GM12878 (cell line): ENCODE data around the gene ZNF554. TPM values are rescaled to one million over a fixed set of nuclear protein-coding genes. Genes with fewer than 3 reads are reported as not detected.

Source experiments
- ATAC-seq: fragments of 200-7000 bp; cut with Tn5 transposase; 3 replicates; pipeline ENCODE4 v1.9.1; 2020; ENCODE audit warnings: mild to moderate bottlenecking, moderate library complexity
- BruUV-seq: library from RNA; stranded (reverse); fragments of 400-500 nt; replicated peaks from 2 replicates; lab custom pipeline; 2021; lab: Mats Ljungman, UMichigan
- CTCF ChIA-PET: fragments of 300-600 bp; sonication (Branson Sonifier 250); formaldehyde crosslinking; extraction: SDS; loops from one replicate; lab custom pipeline; 2021; ENCODE audit warnings: inconsistent platforms; lab: Yijun Ruan, JAX
- POLR2A ChIA-PET: fragments of 350-600 bp; formaldehyde crosslinking; extraction: SDS; loops from one replicate; lab custom pipeline; 2021; ENCODE audit warnings: inconsistent platforms; lab: Charles Lee
- RAD21 ChIA-PET: fragments of 300-600 bp; sonication (Branson Sonifier 250); formaldehyde crosslinking; loops from one replicate; lab custom pipeline; 2023; ENCODE audit warnings: antibody characterized with exemption; ENCODE audit not compliant: unreplicated experiment; lab: Charles Lee
- SMC1A ChIA-PET: fragments of 300-600 bp; sonication (Branson Sonifier 250); formaldehyde crosslinking; loops from one replicate; lab custom pipeline; 2023; ENCODE audit not compliant: unreplicated experiment, uncharacterized antibody; lab: Charles Lee
- DNase-seq: peaks from one replicate; pipeline ENCODE4 v3.0.0-alpha.2; 2011; ENCODE audit warnings: low read depth, low spot score
- FAIRE-seq: peaks from 3 replicates; lab custom pipeline; 2011; peaks lifted over from hg19 to GRCh38; lab: Jason Lieb, UNC
- H2AFZ ChIP-seq: 2 replicates; pipeline ENCODE4 v1.6.0; 2011; ENCODE audit warnings: low read depth, low read length, control low read depth; ENCODE audit not compliant: control insufficient read depth
- H3K27ac ChIP-seq: 2 replicates; pipeline ENCODE4 v1.5.1; 2011; ENCODE audit warnings: control low read depth; ENCODE audit not compliant: control insufficient read depth, insufficient read depth
- H3K27me3 ChIP-seq, 2 experiments: replicated peaks in 1 of 2; 2 replicates each; pipeline versions ENCODE4 v1.6.0 to v1.6.1; 2011; ENCODE audit warnings: low read length in 1 of 2; ENCODE audit not compliant: control insufficient read depth in 2 of 2, insufficient read depth in 2 of 2
- H3K36me3 ChIP-seq, 2 experiments: 2 replicates each; pipeline ENCODE4 v1.5.1; 2011; ENCODE audit warnings: low read length in 1 of 2; ENCODE audit not compliant: control insufficient read depth in 2 of 2, insufficient read depth in 2 of 2
- H3K4me1 ChIP-seq: 2 replicates; pipeline ENCODE4 v1.6.1; 2011; ENCODE audit warnings: mild to moderate bottlenecking, low read length, moderate library complexity, mixed read lengths; ENCODE audit not compliant: control insufficient read depth, insufficient read depth
- H3K4me2 ChIP-seq: 2 replicates; pipeline ENCODE4 v1.6.0; 2011; ENCODE audit warnings: control low read depth; ENCODE audit not compliant: control insufficient read depth, insufficient read depth
- H3K4me3 ChIP-seq: fragments of 200-600 bp; sonication (generic); 2 replicates; pipeline ENCODE4 v1.5.1; 2016
- H3K79me2 ChIP-seq: 2 replicates; pipeline ENCODE4 v1.6.0; 2011; ENCODE audit warnings: low read length; ENCODE audit not compliant: control insufficient read depth, insufficient read depth
- H3K9ac ChIP-seq: 2 replicates; pipeline ENCODE4 v1.8.0; 2011; ENCODE audit warnings: low read length, control low read depth, mixed read lengths; ENCODE audit not compliant: control insufficient read depth, insufficient read depth
- H3K9me3 ChIP-seq: replicated peaks from 3 replicates; pipeline ENCODE4 v1.5.1; 2011; ENCODE audit warnings: mild to moderate bottlenecking, low read length; ENCODE audit not compliant: control insufficient read depth, insufficient read depth
- H4K20me1 ChIP-seq: 2 replicates; pipeline ENCODE4 v1.6.0; 2011; ENCODE audit not compliant: control insufficient read depth, insufficient read depth
- ATF7 ChIP-seq: fragments of 450-650 bp; IDR thresholded peaks from 2 replicates; pipeline ENCODE4 v1.6.1; 2016; ENCODE audit warnings: low read depth, mild to moderate bottlenecking
- CREB1 ChIP-seq: IDR thresholded peaks from 2 replicates; pipeline ENCODE4 v1.6.1; 2012; ENCODE audit warnings: low read depth, mild to moderate bottlenecking, inconsistent platforms
- CREM ChIP-seq: IDR thresholded peaks from 2 replicates; pipeline ENCODE4 v1.6.1; 2014; ENCODE audit warnings: antibody characterized with exemption, low read depth
- DPF2 ChIP-seq: fragments of 450-650 bp; IDR thresholded peaks from 2 replicates; pipeline ENCODE4 v1.6.1; 2017; ENCODE audit warnings: mild to moderate bottlenecking
- FOXM1 ChIP-seq: IDR thresholded peaks from 2 replicates; pipeline ENCODE4 v1.6.1; 2012; ENCODE audit warnings: low read depth, mild to moderate bottlenecking, inconsistent platforms, low read length, moderate library complexity
- LARP7 ChIP-seq: fragments of 450-650 bp; IDR thresholded peaks from 2 replicates; pipeline ENCODE4 v1.6.1; 2017; ENCODE audit warnings: mild to moderate bottlenecking
- NR2F1 ChIP-seq: fragments of 450-650 bp; conservative IDR thresholded peaks from 2 replicates; pipeline ENCODE4 v1.6.1; 2017; ENCODE audit warnings: mild to moderate bottlenecking
- POLR2AphosphoS5 ChIP-seq: IDR thresholded peaks from 2 replicates; pipeline ENCODE4 v1.6.1; 2011; ENCODE audit warnings: mild to moderate bottlenecking, low read length, inconsistent platforms
- RUNX3 ChIP-seq: IDR thresholded peaks from 2 replicates; pipeline ENCODE4 v1.6.1; 2012; ENCODE audit warnings: low read length, inconsistent platforms
- SREBF2 ChIP-seq: IDR thresholded peaks from 2 replicates; pipeline ENCODE4 v1.6.1; 2012; ENCODE audit warnings: mild to moderate bottlenecking, low read length
- TARDBP ChIP-seq: IDR thresholded peaks from 2 replicates; pipeline ENCODE4 v1.6.1; 2016; ENCODE audit warnings: borderline replicate concordance
- ZNF207 ChIP-seq: fragments of 450-650 bp; IDR thresholded peaks from 2 replicates; pipeline ENCODE4 v1.6.1; 2014; ENCODE audit warnings: antibody characterized with exemption, mild to moderate bottlenecking, borderline replicate concordance
- WGBS: methylation state at CpG from one replicate; pipeline ENCODE4 v1.1.6; 2016; ENCODE audit warnings: low lambda C conversion rate; ENCODE audit not compliant: insufficient replicate concordance, insufficient coverage; ENCODE audit errors: missing lambda C conversion rate; 5-methylcytosine and 5-hydroxymethylcytosine counted together
- in situ Hi-C: fragments of 300-500 bp; cut with MboI; formaldehyde crosslinking; loops from 9 replicates; pipeline ENCODE4 v1.14.3; 2018; ENCODE audit warnings: mixed read lengths
- intact Hi-C: fragments of 100-400 bp; cut with micrococcal nuclease; formaldehyde crosslinking; loops from one replicate; pipeline ENCODE4 v1.14.2; 2022; ENCODE audit not compliant: unreplicated experiment
- polyA plus RNA-seq, 11 experiments: library from polyadenylated mRNA; depleted of rRNA in 4 of 11; unstranded in 6 of 11; stranded (reverse) in 5 of 11; fragments of >200 nt; fragmentation: Nextera tagmentation in 4 of 11; fragmentation: Illumina TruSeq in 1 of 11; extraction: Ambion mirVana in 4 of 11; extraction: Trizol in 1 of 11; gene quantifications; 1 replicate in 1 of 11; 2 replicates in 10 of 11; pipeline versions ENCODE4 v1.2.1 to v1.2.3, GENCODE V29; 2011 to 2016; ENCODE audit warnings: inconsistent platforms in 2 of 11, missing spikeins in 2 of 11, low read depth in 1 of 11
- total RNA-seq, 4 experiments: library from RNA; depleted of rRNA in 3 of 4; stranded (reverse); fragments of >200 nt in 3 of 4; fragmentation: Illumina TruSeq in 1 of 4; extraction: Trizol in 1 of 4; gene quantifications; 2 replicates each; pipeline versions ENCODE4 v1.2.1 to v1.2.3, GENCODE V29; 2013 to 2021
- TF ChIP-seq, protein P1 (sequence below): fragments of 450-650 bp; conservative IDR thresholded peaks from 2 replicates; pipeline ENCODE4 v1.6.1; 2017; ENCODE audit warnings: mild to moderate bottlenecking, moderate library complexity

Gene ZNF554
- total and polyA plus RNA-seq, 10 of the 15 experiments (the other 5 are each of a cell fraction or from before 2014, with no cell fraction given): 0.19 to 2.1 (median 1.4) TPM

DNA sequence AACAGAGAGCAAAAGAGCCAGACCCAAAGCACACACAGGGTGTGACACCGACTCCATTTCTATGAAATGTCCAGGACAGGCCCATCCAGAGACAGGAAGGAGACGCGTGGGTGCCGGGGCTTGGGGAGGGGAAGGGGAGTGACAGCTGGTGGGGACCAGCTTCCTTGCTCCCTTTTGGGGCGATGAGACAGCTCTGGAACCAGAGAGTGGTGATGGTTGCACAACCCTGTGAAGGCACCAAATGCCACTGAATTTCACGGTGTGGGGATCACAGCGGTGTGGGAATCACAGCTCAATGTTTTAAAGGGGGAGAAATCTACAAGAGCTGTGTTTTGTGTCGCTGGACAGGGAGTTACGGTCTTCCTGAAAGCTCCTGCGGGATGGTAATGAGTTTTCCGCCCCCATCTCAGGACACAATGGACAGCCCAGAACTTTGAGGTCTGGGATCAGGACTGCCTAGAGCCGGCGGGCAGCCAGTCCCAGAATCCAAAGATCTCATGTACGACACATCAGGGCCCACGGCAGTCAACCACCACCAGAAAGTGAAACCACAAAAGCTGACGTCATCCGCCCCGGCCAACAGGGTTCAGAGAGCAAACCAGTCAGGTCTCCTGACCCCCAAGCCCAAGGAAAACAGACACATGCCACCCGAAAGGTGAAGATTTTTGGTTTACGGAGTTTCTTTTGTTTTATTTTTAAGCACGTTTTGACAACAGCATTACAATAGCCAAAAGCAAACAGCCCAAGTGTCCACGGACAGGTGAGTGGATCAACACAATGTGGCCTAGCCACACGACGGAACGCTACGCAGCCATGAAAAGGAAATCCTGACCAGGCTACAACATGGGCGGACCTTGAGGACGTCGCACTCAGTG lies 43.9 kb upstream of the ZNF554 start:
- no peaks in the 10 kb centered on the region; the same call in 2 of the 3 replicates for H3K9me3 ChIP-seq
- 60% methylated on average over 29 of the region's 29 CpGs for WGBS
- ChIA-PET RAD21 (no interaction called here), CTCF (no interaction called here), POLR2A (no interaction called here)
- no peak for FAIRE-seq
- H3K36me3 ChIP-seq: peaks cover 4% of the 10 kb centered on the region in 2 experiments; a peak in 3 of 4 replicates
- H3K27ac ChIP-seq: peak overlapping the region; percentile 24
- H3K4me3 ChIP-seq: no peak overlapping the region
- H2AFZ ChIP-seq: no peak overlapping the region
- H3K79me2 ChIP-seq: peaks cover 77% of the 10 kb centered on the region
- in situ Hi-C loops: no loop called here
- H3K4me1 ChIP-seq: peaks cover 12% of the 10 kb centered on the region
- H3K27me3 ChIP-seq: no peaks in the 10 kb centered on the region
- H4K20me1 ChIP-seq: peaks cover 9% of the 10 kb centered on the region; the same call in 1 of the 2 replicates
- peak; percentile 64 for ATAC-seq
- no peak overlapping the region for H3K9ac ChIP-seq
- TF ChIP-seq, protein P1, sequence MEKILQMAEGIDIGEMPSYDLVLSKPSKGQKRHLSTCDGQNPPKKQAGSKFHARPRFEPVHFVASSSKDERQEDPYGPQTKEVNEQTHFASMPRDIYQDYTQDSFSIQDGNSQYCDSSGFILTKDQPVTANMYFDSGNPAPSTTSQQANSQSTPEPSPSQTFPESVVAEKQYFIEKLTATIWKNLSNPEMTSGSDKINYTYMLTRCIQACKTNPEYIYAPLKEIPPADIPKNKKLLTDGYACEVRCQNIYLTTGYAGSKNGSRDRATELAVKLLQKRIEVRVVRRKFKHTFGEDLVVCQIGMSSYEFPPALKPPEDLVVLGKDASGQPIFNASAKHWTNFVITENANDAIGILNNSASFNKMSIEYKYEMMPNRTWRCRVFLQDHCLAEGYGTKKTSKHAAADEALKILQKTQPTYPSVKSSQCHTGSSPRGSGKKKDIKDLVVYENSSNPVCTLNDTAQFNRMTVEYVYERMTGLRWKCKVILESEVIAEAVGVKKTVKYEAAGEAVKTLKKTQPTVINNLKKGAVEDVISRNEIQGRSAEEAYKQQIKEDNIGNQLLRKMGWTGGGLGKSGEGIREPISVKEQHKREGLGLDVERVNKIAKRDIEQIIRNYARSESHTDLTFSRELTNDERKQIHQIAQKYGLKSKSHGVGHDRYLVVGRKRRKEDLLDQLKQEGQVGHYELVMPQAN: no peak
- peak; percentile 64 for TF ChIP-seq CREB1
- no peak for TF ChIP-seq LARP7
- 0 out of 2 replicates have a peak, but pooled peaks have one; percentile 29 for TF ChIP-seq NR2F1
- TF ChIP-seq TARDBP: no peak
- peak; percentile 87 for TF ChIP-seq ATF7
- TF ChIP-seq RUNX3: peak; percentile 80
- no peak for TF ChIP-seq SREBF2
- TF ChIP-seq CREM: peak; percentile 39; the same call in 1 of the 2 replicates
- TF ChIP-seq POLR2AphosphoS5: no peak
- TF ChIP-seq DPF2: no peak
- TF ChIP-seq FOXM1: 0 out of 2 replicates have a peak, but pooled peaks have one; percentile 14
- TF ChIP-seq ZNF207: no peak
- TF ChIP-seq, all 136 proteins: peak for 6
- no TSS peak for BruUV-seq
- intact Hi-C loops: no loop called here
- DNase-seq: no peak
- SMC1A ChIA-PET: interaction anchor here (0.6 kb wide), 1 partner anchor 78 kb away, joined by 3 read pairs; no protein-coding TSS in a partner anchor
- peak overlapping the region; percentile 38; the same call in 1 of the 2 replicates for H3K4me2 ChIP-seq
